A673 (cell line): Measurements from ENCODE around the gene EEFSEC. TPM values are rescaled to one million over a fixed set of nuclear protein-coding genes. Genes with fewer than 3 reads are reported as not detected.

Experiments
- BruUV-seq: library from RNA; stranded (reverse); fragments of 400-500 nt; replicated peaks from 2 replicates; lab custom pipeline; 2021; lab: Mats Ljungman, UMichigan
- CTCF ChIA-PET: fragments of 300-600 bp; sonication (Branson Sonifier 250); formaldehyde crosslinking; loops from one replicate; lab custom pipeline; 2022; ENCODE audit warnings: antibody characterized with exemption; lab: Charles Lee
- POLR2A ChIA-PET: fragments of 300-600 bp; sonication (Branson Sonifier 250); formaldehyde crosslinking; loops from one replicate; lab custom pipeline; 2022; ENCODE audit warnings: antibody characterized with exemption; ENCODE audit not compliant: low non-redundant PET; lab: Charles Lee
- DNase-seq: peaks from one replicate; pipeline ENCODE4 v3.0.0-alpha.2; 2015; ENCODE audit warnings: low spot score
- H3K27ac ChIP-seq: fragments of 200-600 bp; sonication (generic); 2 replicates; pipeline ENCODE4 v1.5.1; 2016; ENCODE audit warnings: mixed run types, low read depth, mild to moderate bottlenecking, mixed read lengths, antibody characterized with exemption, low read length; ENCODE audit not compliant: poor library complexity, severe bottlenecking
- H3K27me3 ChIP-seq: fragments of 200-600 bp; sonication (generic); replicated peaks from 2 replicates; pipeline ENCODE4 v1.6.1; 2017; ENCODE audit warnings: mixed run types, low read depth, mild to moderate bottlenecking, mixed read lengths, antibody characterized with exemption, low read length; ENCODE audit not compliant: insufficient read depth, poor library complexity
- H3K36me3 ChIP-seq: fragments of 200-600 bp; sonication (generic); 2 replicates; pipeline ENCODE4 v1.6.1; 2016; ENCODE audit warnings: mixed run types, mild to moderate bottlenecking, mixed read lengths, antibody characterized with exemption, low read length; ENCODE audit not compliant: insufficient read depth, poor library complexity, severe bottlenecking
- H3K4me1 ChIP-seq: fragments of 200-600 bp; sonication (generic); 2 replicates; pipeline ENCODE4 v1.6.1; 2017; ENCODE audit warnings: mixed run types, mild to moderate bottlenecking, mixed read lengths, antibody characterized with exemption, low read length; ENCODE audit not compliant: insufficient read depth, poor library complexity, severe bottlenecking
- H3K4me3 ChIP-seq: fragments of 200-600 bp; sonication (generic); 2 replicates; pipeline ENCODE4 v1.5.1; 2016; ENCODE audit warnings: low read depth, mixed run types, mild to moderate bottlenecking, mixed read lengths, low read length; ENCODE audit not compliant: poor library complexity, severe bottlenecking
- H3K9me3 ChIP-seq: fragments of 200-600 bp; sonication (generic); 2 replicates; pipeline ENCODE4 v1.6.1; 2016; ENCODE audit warnings: mixed run types, low read depth, mild to moderate bottlenecking, mixed read lengths, antibody characterized with exemption, low read length; ENCODE audit not compliant: poor library complexity, severe bottlenecking
- EZH2 ChIP-seq: fragments of 200-600 bp; sonication (generic); IDR thresholded peaks from 2 replicates; pipeline ENCODE4 v1.6.1; 2017; ENCODE audit warnings: borderline replicate concordance, low read depth, mild to moderate bottlenecking, mixed read lengths, antibody characterized with exemption, low read length; ENCODE audit not compliant: poor library complexity, severe bottlenecking
- intact Hi-C: fragments of 100-400 bp; cut with micrococcal nuclease; formaldehyde crosslinking; loops from one replicate; pipeline ENCODE4 v1.10.0; 2022; ENCODE audit not compliant: unreplicated experiment
- total RNA-seq: library from RNA; stranded (reverse); gene quantifications from 2 replicates; pipeline ENCODE4 v1.2.3, GENCODE V29; 2021
- TF ChIP-seq, protein P1 (sequence below): fragments of 300-800, 200-600 bp; sonication (generic); conservative IDR thresholded peaks from 2 replicates; pipeline ENCODE4 v1.5.1; 2017; ENCODE audit warnings: low read depth, mild to moderate bottlenecking, antibody characterized with exemption, low read length, moderate library complexity, mixed read lengths

Gene EEFSEC
- total RNA-seq, 1 experiment from 2014 or later, result 19.7 TPM

DNA sequence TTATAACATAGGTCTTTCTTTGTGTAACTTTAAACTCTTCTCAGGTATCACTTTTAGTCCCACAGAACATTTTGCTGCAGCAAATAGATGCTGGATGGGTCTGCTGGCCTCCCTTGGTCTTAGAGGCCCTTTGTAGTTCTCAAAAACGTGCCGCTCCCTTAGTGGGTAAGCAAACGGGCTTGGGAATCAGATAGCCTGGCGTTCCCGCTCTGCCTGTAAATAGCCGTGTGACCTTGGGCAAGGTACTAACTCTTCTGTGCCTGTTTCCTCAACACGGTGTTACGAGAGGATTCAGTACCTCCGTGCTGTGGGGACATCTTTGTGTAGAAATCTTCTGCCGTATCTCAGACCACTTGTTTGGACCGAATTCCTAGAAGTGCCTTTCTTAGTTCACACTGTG lies 249.0 kb downstream of the EEFSEC start:
- DNase-seq, result no peak
- no TSS peak for BruUV-seq
- ChIA-PET POLR2A (no interaction called here), CTCF (interaction anchor here (0.6 kb wide), 1 partner anchor 100 kb away, joined by 3 read pairs; no protein-coding TSS in a partner anchor)
- H3K36me3 ChIP-seq, result no peaks in the 10 kb centered on the region
- no peak overlapping the region for H3K4me3 ChIP-seq
- H3K4me1 ChIP-seq, result no peaks in the 10 kb centered on the region
- no peaks in the 10 kb centered on the region for H3K27me3 ChIP-seq
- no peak for TF ChIP-seq EZH2
- TF ChIP-seq, protein P1, sequence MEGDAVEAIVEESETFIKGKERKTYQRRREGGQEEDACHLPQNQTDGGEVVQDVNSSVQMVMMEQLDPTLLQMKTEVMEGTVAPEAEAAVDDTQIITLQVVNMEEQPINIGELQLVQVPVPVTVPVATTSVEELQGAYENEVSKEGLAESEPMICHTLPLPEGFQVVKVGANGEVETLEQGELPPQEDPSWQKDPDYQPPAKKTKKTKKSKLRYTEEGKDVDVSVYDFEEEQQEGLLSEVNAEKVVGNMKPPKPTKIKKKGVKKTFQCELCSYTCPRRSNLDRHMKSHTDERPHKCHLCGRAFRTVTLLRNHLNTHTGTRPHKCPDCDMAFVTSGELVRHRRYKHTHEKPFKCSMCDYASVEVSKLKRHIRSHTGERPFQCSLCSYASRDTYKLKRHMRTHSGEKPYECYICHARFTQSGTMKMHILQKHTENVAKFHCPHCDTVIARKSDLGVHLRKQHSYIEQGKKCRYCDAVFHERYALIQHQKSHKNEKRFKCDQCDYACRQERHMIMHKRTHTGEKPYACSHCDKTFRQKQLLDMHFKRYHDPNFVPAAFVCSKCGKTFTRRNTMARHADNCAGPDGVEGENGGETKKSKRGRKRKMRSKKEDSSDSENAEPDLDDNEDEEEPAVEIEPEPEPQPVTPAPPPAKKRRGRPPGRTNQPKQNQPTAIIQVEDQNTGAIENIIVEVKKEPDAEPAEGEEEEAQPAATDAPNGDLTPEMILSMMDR, result no peak
- intact Hi-C loops, result no loop called here
- H3K27ac ChIP-seq, result no peak overlapping the region
- H3K9me3 ChIP-seq, result no peaks in the 10 kb centered on the region

DNA sequence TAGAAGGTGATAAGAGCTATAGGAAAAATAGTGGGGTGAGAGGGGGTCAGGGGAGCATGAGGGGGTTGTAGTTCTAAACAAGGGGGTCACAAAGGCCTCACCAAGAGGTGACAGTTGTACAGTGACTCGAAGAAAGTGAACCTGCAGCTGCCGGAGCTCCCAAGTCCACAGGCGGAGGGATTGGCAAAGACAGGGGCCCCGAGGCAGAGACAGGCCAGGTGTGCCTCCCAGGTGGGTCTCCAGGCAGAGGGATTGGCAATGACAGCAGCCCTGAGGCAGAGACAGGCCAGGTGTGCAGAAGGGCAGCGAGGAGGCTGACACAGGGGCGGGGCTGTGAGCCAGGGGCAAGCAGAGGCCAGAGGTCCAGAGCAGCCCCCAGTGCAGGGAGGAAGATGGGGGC lies 249.7 kb downstream of the EEFSEC start:
- Histone ChIP-seq H3K27ac (no peak overlapping the region), H3K4me1 (no peaks in the 10 kb centered on the region), H3K27me3 (no peaks in the 10 kb centered on the region), H3K4me3 (no peak overlapping the region), H3K9me3 (no peaks in the 10 kb centered on the region), H3K36me3 (no peaks in the 10 kb centered on the region)
- no TSS peak for BruUV-seq
- ChIA-PET CTCF (interaction anchor here (0.6 kb wide), 1 partner anchor 100 kb away, joined by 3 read pairs; no protein-coding TSS in a partner anchor), POLR2A (no interaction called here)
- TF ChIP-seq EZH2, result no peak
- TF ChIP-seq, protein P1, result no peak
- DNase-seq, result no peak
- intact Hi-C loops, result no loop called here

GRCh38 chr3:128404276-128405068 lies 251.2 kb downstream of the EEFSEC start:
- Histone ChIP-seq H3K4me1 (no peaks in the 10 kb centered on the region), H3K27ac (no peak overlapping the region), H3K36me3 (no peaks in the 10 kb centered on the region), H3K9me3 (no peaks in the 10 kb centered on the region), H3K4me3 (no peak overlapping the region), H3K27me3 (no peaks in the 10 kb centered on the region)
- DNase-seq, result no peak
- intact Hi-C loops, result no loop called here
- BruUV-seq, result no TSS peak
- no peak for TF ChIP-seq EZH2
- TF ChIP-seq, protein P1, result no peak
- ChIA-PET POLR2A (no interaction called here), CTCF (no interaction called here)
